ENCODE measurements around the gene SCT.

SCT gene

DNA sequence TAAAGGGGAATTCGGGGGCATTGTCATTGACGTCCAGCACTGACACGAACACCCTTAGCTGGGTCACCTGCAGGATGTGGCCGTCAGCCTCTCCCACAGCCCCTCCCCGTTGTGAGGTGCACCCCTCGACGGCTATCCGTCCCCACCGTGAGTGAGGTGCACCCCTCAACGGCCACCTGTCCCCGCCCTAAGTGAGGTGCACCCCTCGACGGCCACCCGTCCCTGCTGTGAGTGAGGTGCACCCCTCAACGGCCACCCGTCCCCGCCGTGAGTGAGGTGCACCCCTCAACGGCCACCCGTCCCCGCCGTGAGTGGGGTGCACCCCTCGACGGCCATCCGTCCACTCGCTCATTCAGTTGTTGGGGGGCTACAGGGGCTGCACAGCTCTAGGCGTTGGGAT lies 5.1 kb downstream of the SCT start:
- no peak for DNase-seq (ENCODE audit: low spot score)

DNA sequence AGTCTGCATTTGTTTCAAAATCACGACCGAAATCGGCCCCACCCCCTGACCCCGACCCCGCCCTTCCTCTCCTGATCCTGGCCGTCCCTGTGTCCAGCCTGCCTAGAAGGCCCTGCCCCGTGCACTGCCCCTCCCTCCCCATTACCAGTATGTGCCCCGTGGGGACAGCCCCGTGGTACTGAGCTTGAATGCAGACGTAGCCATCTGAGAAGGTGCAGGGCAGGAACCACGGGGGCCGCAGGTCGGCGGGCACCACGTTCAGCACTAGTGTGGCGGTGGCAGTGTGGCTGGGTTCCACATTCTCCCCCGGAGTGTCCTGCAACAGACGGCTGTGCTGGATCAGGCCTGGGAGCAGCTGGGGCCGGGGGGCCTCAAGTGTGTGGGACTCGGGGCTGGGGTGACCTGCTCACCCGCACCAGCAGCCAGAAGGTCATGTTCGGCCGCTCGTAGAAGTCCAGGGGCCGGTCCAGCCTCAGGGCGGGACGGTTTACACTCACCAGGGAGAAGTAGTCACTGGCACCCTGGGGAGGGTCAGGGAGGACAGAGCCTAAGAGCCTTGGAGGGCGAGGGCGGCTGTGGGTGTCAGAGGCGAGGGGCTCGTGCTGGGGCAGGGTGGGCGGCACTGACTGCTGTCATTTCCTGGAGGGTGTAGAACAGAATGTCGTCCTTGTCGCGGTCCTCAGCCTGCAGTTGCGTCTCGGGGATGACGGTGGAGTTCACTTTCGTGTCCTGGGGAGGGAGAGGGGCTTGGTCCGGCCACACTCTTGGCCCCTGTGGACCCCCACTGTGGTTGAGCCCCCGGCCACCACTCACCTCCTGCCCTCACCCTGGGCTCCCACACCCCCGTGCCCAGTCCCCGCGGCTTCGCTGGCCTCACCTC lies 5.8 kb downstream of the SCT start:
- DNase-seq (ENCODE audit: low spot score): no peak

DNA sequence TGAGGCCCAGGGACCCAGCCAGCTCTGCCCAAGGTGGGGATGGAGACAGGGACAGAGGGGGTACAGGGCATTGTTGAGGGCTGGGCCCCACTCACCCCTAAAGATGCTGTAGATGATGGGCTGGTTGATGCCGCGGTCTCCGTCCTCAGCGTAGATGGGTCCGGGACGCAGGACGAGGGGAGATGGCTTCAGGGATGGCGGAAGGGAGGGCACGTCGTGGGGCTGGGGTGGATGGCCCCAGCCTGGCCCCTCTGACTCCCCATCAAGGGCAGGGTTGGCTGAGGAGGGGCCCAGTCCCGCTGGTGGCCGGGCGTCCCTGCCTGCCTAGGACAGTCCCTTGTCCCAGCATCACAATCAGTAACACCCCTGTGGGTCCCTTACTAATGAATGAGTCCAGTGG lies 6.8 kb downstream of the SCT start:
- no peak for DNase-seq (ENCODE audit: low spot score)

DNA sequence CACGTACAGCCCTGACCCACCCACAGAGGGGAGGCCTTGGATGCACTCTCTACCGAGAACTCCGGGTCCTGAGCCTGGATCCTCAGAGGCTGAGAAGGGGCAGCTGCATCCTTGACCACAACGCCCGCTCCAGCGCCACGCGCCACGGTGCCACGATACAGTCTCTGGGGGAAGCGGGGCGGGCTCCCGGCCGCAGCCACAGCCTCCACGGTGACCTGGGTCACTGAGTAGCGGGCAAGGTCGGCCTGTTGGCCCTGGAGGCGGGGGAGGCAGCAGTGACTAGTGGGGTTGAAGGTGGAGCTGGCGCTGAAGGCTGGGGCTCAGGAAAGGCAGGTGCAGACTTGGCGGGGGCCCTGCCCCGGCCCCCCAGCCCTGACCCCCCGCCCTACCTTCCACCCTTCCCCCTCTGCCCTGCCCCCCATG lies 7.3 kb downstream of the SCT start:
- no peak for DNase-seq (ENCODE audit: low spot score)

DNA sequence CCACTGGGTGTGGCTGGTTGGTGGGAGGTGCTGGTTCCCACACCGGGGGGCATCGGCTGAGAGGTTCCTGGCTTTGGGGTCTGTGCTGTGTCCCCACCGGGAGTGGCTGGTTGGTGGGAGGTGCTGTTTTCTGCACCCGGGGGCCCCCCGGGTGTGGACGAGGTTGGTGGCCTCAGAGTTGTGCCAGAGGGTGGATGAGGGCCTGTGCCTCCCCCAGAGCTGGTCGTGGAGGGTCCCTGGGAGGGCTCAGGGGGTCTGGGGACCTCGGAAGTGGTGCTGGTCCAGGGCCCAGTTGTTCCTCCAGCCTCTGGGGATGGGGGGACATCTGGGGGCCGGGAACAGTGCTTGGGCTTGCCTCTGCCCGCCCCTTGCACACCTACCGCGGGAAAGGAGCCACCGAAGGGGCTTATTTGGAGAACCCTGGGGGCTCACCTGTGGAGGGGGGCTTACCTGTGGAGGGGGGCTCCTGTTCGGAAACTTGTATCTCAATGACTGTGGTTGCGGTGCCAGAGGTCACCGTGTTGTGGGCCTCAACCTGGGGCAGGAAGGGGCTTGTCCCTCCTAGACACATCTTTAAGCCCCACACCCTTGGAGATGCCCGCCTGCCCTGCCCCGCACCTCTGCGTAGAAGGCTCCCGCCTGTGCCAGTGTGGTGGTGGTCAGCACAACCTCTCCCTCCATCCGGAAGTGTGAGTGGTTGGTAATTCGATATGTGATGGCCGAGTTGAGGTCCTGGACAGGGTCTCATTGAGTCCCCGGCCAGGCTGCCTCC lies 7.9 kb downstream of the SCT start:
- DNase-seq (ENCODE audit: low spot score): no peak

DNA sequence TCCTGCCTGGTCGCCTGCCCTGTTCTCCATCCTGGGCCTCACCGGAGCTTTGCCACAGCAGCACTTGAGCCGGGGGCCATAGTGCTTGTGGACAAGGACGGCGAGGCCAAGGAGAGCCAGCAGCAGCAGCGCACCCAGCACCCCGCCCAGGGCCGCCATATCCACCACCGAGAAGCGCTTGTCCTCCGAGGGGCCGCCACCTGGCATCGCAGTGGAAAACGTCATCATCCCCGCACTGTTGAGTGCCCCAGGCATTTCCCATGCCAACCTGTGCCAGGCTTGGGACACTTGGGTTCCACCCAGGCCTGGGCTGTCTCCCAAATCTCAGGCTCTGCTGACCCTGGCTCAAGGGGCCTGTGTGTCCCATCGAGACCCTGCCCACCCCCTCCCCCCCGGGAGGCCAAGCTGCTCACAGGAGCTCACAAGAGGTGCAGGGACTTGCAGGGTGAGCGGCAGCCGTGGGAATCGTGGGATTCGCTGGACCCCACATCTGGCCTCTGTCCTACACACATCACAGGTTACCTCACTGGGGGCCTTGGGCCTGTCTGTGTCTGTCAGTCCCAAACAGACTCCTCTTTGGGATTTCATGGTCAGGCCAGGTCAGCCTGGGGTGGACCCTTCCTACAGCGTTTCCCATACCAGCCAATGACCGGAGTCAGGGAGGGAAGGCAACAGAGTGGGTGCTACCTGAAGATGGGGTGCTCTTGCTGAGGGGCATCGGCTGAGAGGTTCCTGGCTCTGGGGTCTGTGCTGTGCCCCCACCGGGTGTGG lies 8.9 kb downstream of the SCT start:
- DNase-seq (ENCODE audit: low spot score): no peak

DNA sequence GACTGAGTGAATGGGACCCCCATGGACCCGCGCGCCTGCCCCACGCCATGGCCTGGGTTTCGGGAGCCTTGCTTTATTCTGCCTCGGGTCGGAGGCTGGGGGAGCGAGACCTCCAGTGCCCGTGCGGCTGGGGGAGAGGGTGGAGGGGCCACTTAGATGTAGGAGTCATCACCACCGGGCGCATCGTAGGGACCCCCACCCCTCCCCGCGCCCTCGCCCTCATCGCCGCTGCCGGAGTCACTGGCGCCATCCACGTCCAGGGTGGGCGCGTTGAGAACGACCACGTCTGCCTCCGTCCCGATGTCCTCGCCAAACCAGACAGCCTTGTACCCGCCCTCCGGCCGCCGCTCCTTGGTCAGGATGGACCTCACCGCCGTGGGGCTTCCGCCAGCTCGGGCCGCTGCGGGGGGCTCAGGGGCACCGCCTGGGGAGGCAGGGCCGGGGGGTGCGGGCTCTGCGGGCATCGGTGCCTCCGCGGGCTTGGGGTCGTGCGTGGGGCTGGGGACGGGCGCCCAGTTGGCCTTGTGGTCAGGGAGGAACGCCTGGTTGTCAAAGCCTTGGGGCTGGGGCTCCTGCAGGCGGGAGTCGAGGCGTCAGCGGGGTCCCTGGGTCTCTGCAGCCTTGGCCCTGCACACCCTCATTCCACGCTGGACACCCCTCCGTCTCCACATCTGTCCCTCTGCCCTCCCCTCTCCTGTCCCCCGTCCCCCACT lies 9.6 kb downstream of the SCT start:
- DNase-seq (ENCODE audit: low spot score): no peak

DNA sequence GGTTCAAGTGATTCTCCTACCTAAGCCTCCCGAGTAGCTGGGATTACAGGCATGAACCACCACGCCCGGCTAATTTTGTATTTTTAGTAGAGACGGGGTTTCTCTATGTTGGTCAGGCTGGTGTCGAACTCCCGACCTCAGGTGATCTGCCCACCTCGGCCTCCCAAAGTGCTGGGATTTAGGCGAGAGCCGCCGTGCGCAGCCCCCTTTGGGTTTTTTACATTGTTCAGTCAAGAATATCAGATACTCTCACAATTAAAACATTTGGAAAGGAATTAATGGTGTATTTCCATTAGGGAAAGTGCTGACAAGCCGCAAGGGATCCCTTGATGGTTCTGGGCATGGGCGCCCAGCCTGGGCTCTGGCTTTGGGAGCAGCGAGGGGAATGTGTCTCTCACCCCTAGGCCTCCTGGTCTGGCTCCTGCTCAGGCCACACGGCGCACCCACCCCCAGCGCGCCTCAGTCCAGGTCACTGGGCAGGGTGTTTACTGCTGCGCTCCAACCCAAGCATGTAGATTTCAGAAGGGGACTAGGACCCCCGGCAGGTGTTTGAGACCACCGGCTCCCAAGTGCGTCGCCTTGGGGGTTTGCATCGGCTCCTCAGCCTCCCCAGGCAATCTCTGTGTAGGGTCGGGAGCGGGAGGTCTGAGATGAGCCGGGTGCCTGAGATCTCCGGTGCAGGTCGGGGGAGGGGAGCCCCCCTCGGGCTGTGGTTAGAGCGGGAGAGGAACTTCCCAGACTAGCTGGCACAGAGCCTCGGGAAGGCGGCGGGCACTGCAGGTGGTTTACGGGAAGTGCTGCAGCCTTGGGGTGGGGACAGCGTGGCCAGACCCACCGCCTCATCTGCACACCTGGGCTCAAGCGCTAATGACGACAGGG lies 10.4 kb downstream of the SCT start:
- no peak for DNase-seq (ENCODE audit: low spot score)

DNA sequence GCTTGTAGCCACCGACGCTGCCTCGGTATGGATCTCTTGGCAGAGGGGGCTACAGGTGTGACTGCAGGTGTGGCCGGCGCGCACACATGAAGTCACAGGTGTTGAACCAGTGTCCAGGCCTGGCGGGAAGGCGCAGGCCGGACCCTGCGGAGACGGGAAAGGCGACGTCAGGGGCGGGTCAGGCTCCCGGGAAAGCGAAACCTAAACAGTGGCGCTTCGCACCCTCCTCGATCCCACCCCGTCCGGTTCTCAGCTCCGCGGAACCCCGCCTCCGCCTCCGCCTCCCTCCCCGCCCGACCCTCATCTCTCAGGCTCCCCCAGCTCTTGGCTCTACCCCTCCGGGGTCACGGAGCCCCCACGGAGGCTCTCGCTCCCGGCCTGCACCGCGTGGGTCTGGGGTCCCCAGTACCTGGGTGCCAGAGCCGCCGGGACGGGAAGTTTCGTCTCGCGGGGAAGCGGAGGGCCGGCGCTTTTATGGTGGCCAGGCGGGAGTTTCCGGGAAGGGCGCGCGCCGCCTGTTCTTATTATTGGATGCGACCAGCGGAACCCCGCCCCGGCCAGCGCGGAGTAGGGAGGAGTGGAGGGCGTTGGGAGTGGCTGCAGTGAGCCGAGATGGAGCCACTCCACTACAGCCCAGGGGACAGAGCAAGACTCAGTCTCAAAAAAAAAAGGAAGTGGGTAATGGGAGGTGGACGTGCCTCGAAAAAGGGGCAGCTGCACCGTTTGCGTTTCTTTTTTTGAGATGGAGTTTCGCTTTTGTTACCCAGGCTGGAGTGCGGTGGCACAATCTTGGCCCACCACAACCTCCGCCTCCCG lies 11.3 kb downstream of the SCT start, which contains the start of gene IRF7:
Gene IRF7, minus strand, starts transcription at position 447 of the 816 bp plus-strand sequence. CDS start 586 bp downstream, outside the sequence.
- peak; percentile 88 for DNase-seq (ENCODE audit: low spot score)

DNA sequence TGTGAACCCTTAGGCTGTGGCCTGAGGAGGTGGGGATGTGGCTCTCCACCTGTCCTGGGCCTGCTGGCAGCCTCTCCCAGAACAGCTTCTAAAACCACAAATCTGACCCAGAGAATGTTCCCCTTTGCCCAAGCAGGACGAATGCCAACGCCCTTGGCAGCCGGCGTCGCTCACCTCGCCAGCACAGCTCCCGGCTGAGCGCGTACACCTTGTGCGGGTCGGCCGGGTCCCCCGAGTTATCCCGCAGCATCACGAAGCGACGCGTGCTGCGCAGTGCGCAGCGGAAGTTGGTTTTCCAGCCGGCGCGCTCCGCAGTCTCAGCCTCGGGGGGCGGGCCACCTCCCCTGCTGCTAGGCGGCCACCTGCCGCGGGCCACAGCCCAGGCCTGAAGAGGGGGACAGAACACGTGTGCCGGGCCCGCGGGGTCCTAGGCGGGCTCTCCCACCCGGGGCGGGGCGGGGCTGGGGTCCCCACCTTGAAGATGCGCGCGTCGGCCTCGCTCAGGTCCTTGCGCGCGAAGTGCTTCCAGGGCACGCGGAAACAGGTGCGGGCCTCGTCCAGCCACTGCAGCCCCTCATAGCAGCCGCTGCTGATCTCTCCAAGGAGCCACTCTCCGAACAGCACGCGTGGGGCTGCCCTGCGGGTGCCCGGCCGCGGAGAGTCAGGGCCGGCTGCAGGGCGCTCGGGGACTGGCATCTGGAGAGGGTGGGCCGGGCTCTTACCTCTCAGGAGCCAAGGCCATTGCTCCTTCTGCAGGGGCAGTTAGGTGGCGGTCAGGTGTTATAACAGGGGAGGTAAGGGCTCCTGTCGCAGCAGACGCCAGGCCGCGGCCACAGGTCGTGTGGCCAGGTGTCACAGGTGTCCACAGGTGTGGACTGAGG lies 12.1 kb downstream of the SCT start:
- no peak for DNase-seq (ENCODE audit: low spot score)

DNA sequence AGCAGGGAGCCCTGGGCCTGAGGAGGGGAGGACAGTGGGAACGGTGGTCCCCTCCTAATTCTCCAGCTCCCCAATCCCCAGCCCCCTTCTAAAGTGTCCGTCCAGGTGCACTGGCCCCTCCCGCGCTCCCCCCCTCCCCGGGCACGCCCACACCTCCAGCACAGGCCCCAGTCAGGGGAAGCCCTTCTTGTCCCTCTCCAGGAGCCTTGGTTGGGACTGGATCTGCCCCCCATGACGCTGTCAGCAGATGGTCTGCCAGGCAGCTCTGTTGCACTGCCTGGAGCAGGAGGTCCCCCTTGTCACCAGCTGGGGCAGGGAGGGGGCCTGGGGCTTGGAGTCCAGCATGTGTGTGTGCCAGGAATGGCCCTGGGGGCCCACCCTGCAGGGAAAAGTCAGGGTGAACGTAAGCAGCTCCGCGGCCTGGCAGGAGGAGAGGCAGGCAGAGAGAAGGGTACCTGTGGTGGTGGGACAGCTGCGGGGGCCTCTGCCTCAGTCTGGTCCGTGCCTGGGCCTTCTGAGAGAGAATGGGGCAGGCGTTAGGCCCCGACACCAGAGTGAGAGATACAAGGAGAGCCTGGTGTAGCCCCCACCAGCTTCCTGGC lies 12.9 kb downstream of the SCT start:
- DNase-seq (ENCODE audit: low spot score): no peak

DNA sequence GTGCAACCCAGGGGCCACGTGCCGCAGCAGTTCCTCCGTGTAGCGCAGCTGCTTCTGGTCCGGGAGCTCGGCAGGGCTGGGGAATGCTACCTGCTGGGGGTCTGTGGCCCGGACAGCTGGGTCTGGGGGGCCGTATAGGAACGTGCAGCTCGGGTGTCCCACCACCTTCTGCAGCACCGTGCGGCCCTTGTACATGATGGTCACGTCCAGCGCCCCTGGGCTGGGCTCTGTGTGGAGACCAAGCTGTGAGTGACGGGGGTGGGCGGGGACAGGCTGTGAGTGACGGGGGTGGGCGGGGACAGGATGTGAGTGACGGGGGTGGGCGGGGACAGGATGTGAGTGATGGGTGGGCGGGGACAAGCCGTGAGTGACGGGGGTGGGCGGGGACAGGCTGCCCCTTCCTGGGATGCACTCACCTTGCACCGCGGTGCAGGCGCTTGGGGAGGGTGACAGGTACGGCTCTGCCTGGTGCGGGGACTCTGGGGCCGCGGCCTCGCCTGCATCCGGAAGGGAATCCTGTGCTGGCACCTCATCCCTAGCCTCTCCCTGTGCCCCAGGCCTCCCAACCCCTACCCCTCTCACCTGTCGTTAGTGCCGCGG lies 13.5 kb downstream of the SCT start:
- DNase-seq (ENCODE audit: low spot score): peak; percentile 60

DNA sequence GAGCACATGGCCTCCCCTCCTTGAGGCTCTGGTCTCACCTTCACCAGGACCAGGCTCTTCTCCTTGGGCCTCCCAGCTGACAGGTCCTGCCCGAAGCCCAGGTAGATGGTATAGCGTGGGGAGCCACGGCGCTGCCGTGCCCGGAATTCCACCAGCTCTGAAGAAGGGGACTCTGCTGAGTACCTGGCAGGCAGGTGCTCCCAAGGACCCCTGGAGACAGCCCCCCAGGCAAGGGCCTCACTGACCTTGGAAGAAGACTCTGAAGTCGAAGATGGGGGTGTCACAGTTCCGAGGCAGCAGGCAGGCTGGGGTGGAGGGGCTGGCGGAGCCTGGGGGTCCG lies 14.1 kb downstream of the SCT start:
- no peak for DNase-seq (ENCODE audit: low spot score)

DNA sequence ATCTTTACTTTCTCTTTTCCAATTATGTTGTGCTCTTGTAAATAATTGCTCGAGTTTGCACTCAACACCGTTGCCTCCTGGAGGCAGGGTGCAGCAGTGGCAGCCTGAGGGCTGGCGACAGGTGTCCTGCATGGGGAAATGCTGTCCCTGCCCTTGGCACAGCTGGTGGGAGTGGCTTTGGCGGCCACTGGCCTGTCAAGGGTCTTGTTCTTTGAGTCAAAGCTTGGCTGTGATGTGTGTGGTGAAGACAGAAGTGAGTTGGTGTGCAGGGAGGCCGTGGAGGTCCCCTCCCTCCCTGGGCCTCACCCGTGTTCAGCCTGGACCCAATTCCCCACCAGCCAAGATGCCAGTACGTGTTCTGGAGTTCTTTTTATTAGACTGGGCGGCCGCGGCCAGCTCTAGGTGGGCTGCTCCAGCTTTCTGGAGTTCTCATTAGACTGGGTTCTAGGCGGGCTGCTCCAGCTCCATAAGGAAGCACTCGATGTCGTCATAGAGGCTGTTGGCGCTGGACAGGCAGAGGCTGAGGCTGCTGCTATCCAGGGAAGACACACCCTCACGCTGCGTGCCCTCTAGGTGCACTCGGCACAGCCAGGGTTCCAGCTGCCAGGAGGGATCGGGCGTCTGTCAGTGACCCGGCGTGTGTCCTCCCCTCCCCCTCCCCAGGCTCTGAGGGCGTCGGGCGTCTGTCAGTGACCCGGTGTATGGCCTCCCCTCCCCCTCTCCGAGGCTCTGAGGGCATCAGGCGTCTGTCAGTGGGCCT lies 14.6 kb downstream of the SCT start:
- no peak for DNase-seq (ENCODE audit: low spot score)

DNA sequence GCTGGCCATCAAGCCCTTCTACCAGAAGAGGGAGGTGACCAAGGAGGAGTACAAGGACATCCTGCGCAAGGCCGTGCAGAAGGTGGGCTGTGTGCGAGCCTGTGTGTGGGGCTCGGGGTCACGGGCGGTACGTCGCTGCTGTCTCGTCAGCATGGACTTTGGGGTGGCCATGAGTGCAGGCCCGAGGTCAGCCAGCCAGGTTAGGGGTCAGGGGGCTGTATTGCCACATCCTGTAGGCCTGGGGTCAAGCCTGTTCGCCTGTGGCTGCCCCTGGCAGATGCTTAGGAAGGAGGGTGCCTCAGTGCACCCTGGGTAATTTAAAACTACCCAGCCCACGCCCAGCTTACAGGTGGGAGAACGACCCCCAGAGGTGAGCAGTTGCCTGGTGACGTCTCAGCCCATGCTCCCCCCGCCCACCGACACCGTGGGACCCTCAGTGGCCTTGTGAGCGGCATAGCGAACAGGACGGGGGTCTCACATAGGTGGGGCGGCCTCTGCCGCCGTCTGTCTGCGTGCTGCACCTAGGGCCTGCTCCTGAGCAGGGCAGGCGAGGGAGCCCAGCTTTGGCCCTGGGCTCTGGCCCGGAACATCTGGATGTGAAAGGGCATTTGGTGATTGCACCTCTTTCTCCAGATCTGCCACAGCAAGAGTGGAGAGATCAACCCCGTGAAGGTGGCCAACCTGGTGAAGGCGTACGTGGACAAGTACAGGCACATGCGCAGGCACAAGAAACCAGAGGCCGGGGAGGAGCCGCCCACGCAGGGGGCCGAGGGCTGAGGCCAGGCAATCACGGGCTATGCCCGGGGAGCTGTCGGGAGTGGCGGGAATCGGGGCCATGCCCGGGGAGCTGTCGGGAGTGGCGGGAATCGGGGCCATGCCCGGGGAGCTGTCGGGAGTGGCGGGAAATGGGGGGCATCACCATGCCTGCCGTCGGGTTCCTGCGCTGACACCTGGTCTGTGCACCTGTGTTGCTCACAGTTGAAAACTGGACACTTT lies 15.7 kb downstream of the SCT start:
- DNase-seq (ENCODE audit: low spot score): no peak

DNA sequence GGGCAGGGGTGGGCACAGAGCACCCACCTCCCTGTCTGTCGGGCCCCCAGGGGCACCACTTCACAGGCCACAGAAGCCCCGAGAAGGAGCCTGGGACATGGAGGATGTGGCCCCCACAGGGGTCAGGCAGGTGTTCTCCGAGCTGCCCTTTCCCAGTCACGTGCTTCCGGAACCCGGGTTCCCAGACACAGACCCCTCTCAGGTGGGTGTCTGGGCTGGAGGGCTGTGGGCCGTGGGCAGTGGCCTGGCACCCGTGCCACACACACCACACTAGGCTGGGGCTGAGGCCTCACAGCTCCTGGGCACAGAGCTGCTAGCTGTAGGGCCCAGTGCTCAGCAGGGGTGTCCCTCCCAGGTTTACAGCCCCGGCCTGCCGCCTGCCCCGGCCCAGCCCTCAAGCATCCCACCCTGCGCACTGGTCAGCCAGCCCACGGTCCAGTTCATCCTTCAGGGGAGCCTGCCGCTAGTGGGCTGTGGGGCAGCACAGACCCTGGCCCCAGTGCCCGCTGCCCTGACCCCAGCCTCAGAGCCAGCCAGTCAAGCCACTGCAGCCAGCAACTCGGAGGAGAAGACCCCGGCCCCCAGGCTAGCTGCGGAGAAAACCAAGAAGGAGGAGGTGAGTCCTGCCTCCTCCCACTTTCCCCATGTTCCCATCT lies 16.7 kb downstream of the SCT start:
- DNase-seq (ENCODE audit: low spot score): no peak
